ENCODE measurements around the gene FNBP1. TPM values are rescaled to one million over a fixed set of nuclear protein-coding genes. Genes with fewer than 3 reads are reported as not detected.

FNBP1 gene
- total and polyA plus RNA-seq, 2 of the 13 experiments (the other 11 are each of a cell fraction or from before 2014, with no cell fraction given), result 5.4 to 19.5 TPM

DNA sequence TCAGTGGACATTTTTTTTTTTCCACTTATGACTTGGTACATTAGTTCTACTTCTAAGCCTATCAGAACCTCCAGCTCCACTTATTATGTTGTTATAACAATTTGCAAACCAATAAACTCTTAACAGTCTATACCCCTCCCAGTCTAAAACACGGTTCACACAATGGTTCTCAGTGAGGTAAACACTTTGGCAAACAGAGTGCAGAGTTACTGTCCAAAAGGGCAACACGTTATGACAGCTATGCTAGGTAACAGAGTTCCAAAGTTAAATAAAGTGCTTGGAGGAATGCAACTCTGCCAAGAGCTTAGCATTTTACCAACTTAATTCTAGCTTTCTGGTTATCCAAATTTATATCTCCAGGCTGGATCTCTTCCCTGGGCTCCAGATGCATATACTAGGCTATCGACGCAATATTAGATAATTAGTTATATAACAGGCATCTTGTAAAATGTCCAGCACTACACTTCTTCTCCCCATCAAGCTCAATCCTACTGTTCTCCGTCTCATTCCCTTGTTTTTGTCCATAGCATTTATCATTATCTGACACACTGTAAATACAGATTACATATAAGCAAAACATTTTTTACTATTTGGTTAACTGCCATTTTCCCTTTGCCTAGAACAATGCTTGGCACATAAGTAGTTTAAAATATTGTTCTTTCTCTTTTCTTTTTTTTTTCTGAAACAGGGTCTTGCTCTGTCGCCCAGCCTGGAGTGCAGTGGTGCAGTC lies 14.3 kb downstream of the FNBP1 start (continued):
- TF ChIP-seq, protein P1, sequence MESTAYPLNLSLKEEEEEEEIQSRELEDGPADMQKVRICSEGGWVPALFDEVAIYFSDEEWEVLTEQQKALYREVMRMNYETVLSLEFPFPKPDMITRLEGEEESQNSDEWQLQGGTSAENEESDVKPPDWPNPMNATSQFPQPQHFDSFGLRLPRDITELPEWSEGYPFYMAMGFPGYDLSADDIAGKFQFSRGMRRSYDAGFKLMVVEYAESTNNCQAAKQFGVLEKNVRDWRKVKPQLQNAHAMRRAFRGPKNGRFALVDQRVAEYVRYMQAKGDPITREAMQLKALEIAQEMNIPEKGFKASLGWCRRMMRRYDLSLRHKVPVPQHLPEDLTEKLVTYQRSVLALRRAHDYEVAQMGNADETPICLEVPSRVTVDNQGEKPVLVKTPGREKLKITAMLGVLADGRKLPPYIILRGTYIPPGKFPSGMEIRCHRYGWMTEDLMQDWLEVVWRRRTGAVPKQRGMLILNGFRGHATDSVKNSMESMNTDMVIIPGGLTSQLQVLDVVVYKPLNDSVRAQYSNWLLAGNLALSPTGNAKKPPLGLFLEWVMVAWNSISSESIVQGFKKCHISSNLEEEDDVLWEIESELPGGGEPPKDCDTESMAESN (CRISPR knock-in tag; conservative IDR thresholded peaks at IDR 0.05), result 0 out of 2 replicates have a peak, but pooled peaks have one; percentile 35
- TF ChIP-seq SOX6 (IDR thresholded peaks at IDR 0.05), result no peak
- peak; percentile 89 for TF ChIP-seq SOX6 (CRISPR knock-in tag; IDR thresholded peaks at IDR 0.05)
- TF ChIP-seq, protein P2, sequence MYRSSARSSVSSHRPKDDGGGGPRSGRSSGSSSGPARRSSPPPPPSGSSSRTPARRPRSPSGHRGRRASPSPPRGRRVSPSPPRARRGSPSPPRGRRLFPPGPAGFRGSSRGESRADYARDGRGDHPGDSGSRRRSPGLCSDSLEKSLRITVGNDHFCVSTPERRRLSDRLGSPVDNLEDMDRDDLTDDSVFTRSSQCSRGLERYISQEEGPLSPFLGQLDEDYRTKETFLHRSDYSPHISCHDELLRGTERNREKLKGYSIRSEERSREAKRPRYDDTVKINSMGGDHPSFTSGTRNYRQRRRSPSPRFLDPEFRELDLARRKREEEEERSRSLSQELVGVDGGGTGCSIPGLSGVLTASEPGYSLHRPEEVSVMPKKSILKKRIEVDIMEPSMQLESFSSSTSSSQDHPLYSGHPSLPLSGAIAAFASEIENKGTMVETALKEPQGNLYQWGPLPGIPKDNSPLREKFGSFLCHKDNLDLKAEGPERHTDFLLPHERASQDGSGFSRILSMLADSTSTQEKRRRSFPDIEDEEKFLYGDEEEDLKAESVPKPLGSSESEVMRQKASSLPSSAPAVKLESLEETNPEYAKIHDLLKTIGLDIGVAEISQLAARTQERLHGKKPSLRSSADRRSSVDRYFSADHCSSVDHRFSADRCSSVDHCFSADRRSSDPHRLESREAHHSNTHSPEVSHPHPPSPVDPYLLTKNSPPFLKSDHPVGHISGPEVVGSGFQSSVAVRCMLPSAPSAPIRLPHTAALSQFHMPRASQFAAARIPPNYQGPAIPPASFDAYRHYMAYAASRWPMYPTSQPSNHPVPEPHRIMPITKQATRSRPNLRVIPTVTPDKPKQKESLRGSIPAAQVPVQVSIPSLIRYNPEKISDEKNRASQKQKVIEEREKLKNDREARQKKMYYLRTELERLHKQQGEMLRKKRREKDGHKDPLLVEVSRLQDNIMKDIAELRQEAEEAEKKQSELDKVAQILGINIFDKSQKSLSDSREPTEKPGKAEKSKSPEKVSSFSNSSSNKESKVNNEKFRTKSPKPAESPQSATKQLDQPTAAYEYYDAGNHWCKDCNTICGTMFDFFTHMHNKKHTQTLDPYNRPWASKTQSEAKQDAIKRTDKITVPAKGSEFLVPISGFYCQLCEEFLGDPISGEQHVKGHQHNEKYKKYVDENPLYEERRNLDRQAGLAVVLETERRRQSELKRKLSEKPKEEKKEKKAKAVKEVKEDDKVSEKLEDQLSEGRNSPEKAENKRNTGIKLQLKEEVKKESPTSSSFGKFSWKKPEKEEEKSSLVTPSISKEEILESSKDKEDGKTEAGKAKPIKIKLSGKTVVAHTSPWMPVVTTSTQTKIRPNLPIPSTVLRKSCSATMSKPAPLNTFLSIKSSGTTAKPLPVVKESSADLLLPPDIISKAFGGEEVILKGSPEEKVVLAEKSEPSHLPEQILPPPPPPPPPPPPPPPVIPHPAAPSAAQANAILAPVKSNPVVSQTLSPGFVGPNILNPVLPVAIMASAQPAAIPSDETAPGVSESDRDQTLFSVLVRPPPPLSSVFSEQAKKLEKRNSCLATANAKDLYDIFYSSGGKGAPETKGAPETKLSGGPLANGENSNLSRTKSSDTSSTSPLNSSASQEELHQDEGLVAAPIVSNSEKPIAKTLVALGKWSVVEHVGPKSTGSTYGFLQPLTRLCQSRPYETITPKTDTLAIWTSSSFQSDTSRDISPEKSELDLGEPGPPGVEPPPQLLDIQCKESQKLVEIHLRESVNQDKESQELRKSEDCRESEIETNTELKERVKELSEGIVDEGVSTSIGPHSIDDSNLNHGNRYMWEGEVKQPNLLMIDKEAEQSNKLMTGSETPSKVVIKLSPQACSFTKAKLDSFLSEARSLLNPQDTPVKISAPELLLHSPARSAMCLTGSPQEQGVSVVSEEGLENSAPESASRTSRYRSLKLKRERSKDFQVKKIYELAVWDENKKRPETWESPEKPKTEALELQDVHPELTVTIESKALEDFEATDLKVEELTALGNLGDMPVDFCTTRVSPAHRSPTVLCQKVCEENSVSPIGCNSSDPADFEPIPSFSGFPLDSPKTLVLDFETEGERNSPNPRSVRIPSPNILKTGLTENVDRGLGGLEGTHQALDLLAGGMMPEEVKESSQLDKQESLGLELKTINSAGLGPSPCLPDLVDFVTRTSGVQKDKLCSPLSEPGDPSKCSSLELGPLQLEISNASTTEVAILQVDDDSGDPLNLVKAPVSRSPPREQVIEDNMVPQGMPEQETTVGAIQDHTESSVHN (CRISPR knock-in tag; IDR thresholded peaks at IDR 0.05), result no peak
- no peak for TF ChIP-seq ZNF33B (CRISPR knock-in tag; IDR thresholded peaks at IDR 0.05)
- no peak for TF ChIP-seq THYN1 (CRISPR knock-in tag; IDR thresholded peaks at IDR 0.05; ENCODE audit: borderline replicate concordance, low read depth)
- TF ChIP-seq GATAD1 (CRISPR knock-in tag; IDR thresholded peaks at IDR 0.05), result no peak
- no peak for TF ChIP-seq CEBPB (IDR thresholded peaks at IDR 0.05; ENCODE audit: borderline replicate concordance, low read depth, low read length)
- TF ChIP-seq HDAC2 (CRISPR knock-in tag; IDR thresholded peaks at IDR 0.05), result peak; percentile 36; the same call in 1 of the 2 replicates
- no peak; the same call in 1 of the 2 replicates for TF ChIP-seq ZNF556 (CRISPR knock-in tag; IDR thresholded peaks at IDR 0.05; ENCODE audit: borderline replicate concordance)
- TF ChIP-seq ZEB1 (IDR thresholded peaks at IDR 0.05; ENCODE audit: insufficient replicate concordance, low read depth), result no peak
- TF ChIP-seq AKAP8 (CRISPR knock-in tag; IDR thresholded peaks at IDR 0.05), result no peak
- TF ChIP-seq HOXA5 (CRISPR knock-in tag; IDR thresholded peaks at IDR 0.05), result no peak
- no peak for TF ChIP-seq ATM (IDR thresholded peaks at IDR 0.05; ENCODE audit: borderline replicate concordance)
- no peak for TF ChIP-seq RCOR2 (CRISPR knock-in tag; IDR thresholded peaks at IDR 0.05)
- no peak for TF ChIP-seq ZSCAN21 (CRISPR knock-in tag; IDR thresholded peaks at IDR 0.05; ENCODE audit: borderline replicate concordance)
- TF ChIP-seq ZMAT3 (CRISPR knock-in tag; conservative IDR thresholded peaks at IDR 0.05), result no peak
- no peak for TF ChIP-seq ZNF577 (CRISPR knock-in tag; IDR thresholded peaks at IDR 0.05; ENCODE audit: borderline replicate concordance, low read depth)
